ENCODE data around the gene TEK.

TEK gene

GRCh38 chr9:27192291-27192960 lies 83.4 kb downstream of the TEK start:
- Histone ChIP-seq H3K79me2 (ENCODE audit: insufficient read depth, low read depth) (no peaks in the 10 kb centered on the region), H3K4me3 (IDR thresholded peaks at IDR 0.05; ENCODE audit: insufficient read depth, low read depth, low read length) (no peak overlapping the region), H3K27ac (no peak overlapping the region), H3K27me3 (ENCODE audit: insufficient read depth, low read depth) (no peaks in the 10 kb centered on the region), H4K20me1 (ENCODE audit: insufficient read depth) (no peaks in the 10 kb centered on the region), H2AFZ (ENCODE audit: low read depth) (no peak overlapping the region), H3K4me1 (ENCODE audit: low read depth, poor library complexity, severe bottlenecking) (no peaks in the 10 kb centered on the region), H3K9ac (no peak overlapping the region), H3K4me2 (no peak overlapping the region), H3K36me3 (ENCODE audit: insufficient read depth) (no peaks in the 10 kb centered on the region)
- no peak for TF ChIP-seq CTCF (conservative IDR thresholded peaks at IDR 0.05; ENCODE audit: low read depth, low read length)

- H4K20me1 ChIP-seq (ENCODE audit: insufficient read depth): no peaks in the 10 kb centered on the region
- peaks cover 4% of the 10 kb centered on the region for H3K4me1 ChIP-seq (ENCODE audit: low read depth, poor library complexity, severe bottlenecking)
- H3K9ac ChIP-seq: no peak overlapping the region
- no peak overlapping the region for H3K4me3 ChIP-seq (IDR thresholded peaks at IDR 0.05; ENCODE audit: insufficient read depth, low read depth, low read length)
- no peaks in the 10 kb centered on the region for H3K79me2 ChIP-seq (ENCODE audit: insufficient read depth, low read depth)
- H3K36me3 ChIP-seq (ENCODE audit: insufficient read depth): no peaks in the 10 kb centered on the region
- H3K27me3 ChIP-seq (ENCODE audit: insufficient read depth, low read depth): no peaks in the 10 kb centered on the region
- TF ChIP-seq CTCF (conservative IDR thresholded peaks at IDR 0.05; ENCODE audit: low read depth, low read length): no peak
- H2AFZ ChIP-seq (ENCODE audit: low read depth): no peak overlapping the region
- no peak overlapping the region for H3K27ac ChIP-seq
- no peak overlapping the region for H3K4me2 ChIP-seq
Observed at GRCh38 chr9:27193886-27194285, 84.9 kb downstream of the TEK start.

GRCh38 chr9:27194401-27195091 lies 85.5 kb downstream of the TEK start:
- H3K4me1 ChIP-seq (ENCODE audit: low read depth, poor library complexity, severe bottlenecking): peaks cover 4% of the 10 kb centered on the region
- H3K27me3 ChIP-seq (ENCODE audit: insufficient read depth, low read depth): no peaks in the 10 kb centered on the region
- H3K79me2 ChIP-seq (ENCODE audit: insufficient read depth, low read depth): no peaks in the 10 kb centered on the region
- no peak overlapping the region for H2AFZ ChIP-seq (ENCODE audit: low read depth)
- H3K36me3 ChIP-seq (ENCODE audit: insufficient read depth): no peaks in the 10 kb centered on the region
- H3K4me2 ChIP-seq: no peak overlapping the region
- H4K20me1 ChIP-seq (ENCODE audit: insufficient read depth): no peaks in the 10 kb centered on the region
- H3K9ac ChIP-seq: no peak overlapping the region
- TF ChIP-seq CTCF (conservative IDR thresholded peaks at IDR 0.05; ENCODE audit: low read depth, low read length): no peak
- no peak overlapping the region for H3K27ac ChIP-seq
- no peak overlapping the region for H3K4me3 ChIP-seq (IDR thresholded peaks at IDR 0.05; ENCODE audit: insufficient read depth, low read depth, low read length)

GRCh38 chr9:27195191-27195590 lies 86.2 kb downstream of the TEK start:
- no peaks in the 10 kb centered on the region for H4K20me1 ChIP-seq (ENCODE audit: insufficient read depth)
- H3K27me3 ChIP-seq (ENCODE audit: insufficient read depth, low read depth): no peaks in the 10 kb centered on the region
- no peak for TF ChIP-seq CTCF (conservative IDR thresholded peaks at IDR 0.05; ENCODE audit: low read depth, low read length)
- H3K4me3 ChIP-seq (IDR thresholded peaks at IDR 0.05; ENCODE audit: insufficient read depth, low read depth, low read length): no peak overlapping the region
- peaks cover 4% of the 10 kb centered on the region for H3K4me1 ChIP-seq (ENCODE audit: low read depth, poor library complexity, severe bottlenecking)
- H3K27ac ChIP-seq: no peak overlapping the region
- no peaks in the 10 kb centered on the region for H3K79me2 ChIP-seq (ENCODE audit: insufficient read depth, low read depth)
- no peak overlapping the region for H2AFZ ChIP-seq (ENCODE audit: low read depth)
- H3K36me3 ChIP-seq (ENCODE audit: insufficient read depth): no peaks in the 10 kb centered on the region
- H3K9ac ChIP-seq: no peak overlapping the region
- H3K4me2 ChIP-seq: no peak overlapping the region

Measured in KMS-11 (cell line).